SU-DHL-6 (cell line): ENCODE data around the gene HOXD9.
A peak's percentile ranks its signal among the peaks of the same experiment; 100 is the strongest.

ENCODE experiments used
- H2AFZ ChIP-seq: fragments of 200-600 bp; sonication (generic); 2 replicates; pipeline ENCODE4 v1.6.1; 2014; ENCODE audit warnings: low read depth, mild to moderate bottlenecking, moderate library complexity, mixed read lengths, antibody characterized with exemption, low read length; ENCODE audit not compliant: severe bottlenecking
- H3F3A ChIP-seq: fragments of 200-600 bp; shearing (Covaris generic); 2 replicates; pipeline ENCODE4 v1.6.0; 2016; ENCODE audit warnings: antibody characterized with exemption, mild to moderate bottlenecking; ENCODE audit not compliant: insufficient read depth
- H3K27ac ChIP-seq: fragments of 200-600 bp; sonication (generic); 2 replicates; pipeline ENCODE4 v1.5.1; 2016; ENCODE audit warnings: low read depth, mild to moderate bottlenecking, low read length, moderate library complexity, mixed read lengths
- H3K27me3 ChIP-seq: fragments of 200-600 bp; sonication (generic), shearing (Covaris generic); 2 replicates; pipeline ENCODE4 v1.6.0; 2014; ENCODE audit warnings: mild to moderate bottlenecking, low read length
- H3K36me3 ChIP-seq: fragments of 200-600 bp; sonication (generic); 2 replicates; pipeline ENCODE4 v1.6.1; 2014; ENCODE audit warnings: mild to moderate bottlenecking, low read length, mixed read lengths
- H3K4me2 ChIP-seq: fragments of 300-600, 200-600 bp; shearing (Covaris generic), sonication (generic); 2 replicates; pipeline ENCODE4 v1.6.0; 2014; ENCODE audit warnings: low read length, low read depth, mild to moderate bottlenecking; ENCODE audit not compliant: poor library complexity, severe bottlenecking
- H3K4me3 ChIP-seq: fragments of 200-600 bp; sonication (generic); 2 replicates; pipeline ENCODE4 v1.5.1; 2014; ENCODE audit warnings: antibody characterized with exemption, low read length, mild to moderate bottlenecking, mixed read lengths; ENCODE audit not compliant: insufficient read depth, poor library complexity, severe bottlenecking
- H3K79me2 ChIP-seq: fragments of 200-600 bp; sonication (generic); 2 replicates; pipeline ENCODE4 v1.6.1; 2014; ENCODE audit warnings: mild to moderate bottlenecking, low read length, moderate library complexity; ENCODE audit not compliant: insufficient read depth
- H3K9ac ChIP-seq: fragments of 200-600 bp; sonication (generic); 2 replicates; pipeline ENCODE4 v1.7.0; 2014; ENCODE audit warnings: mild to moderate bottlenecking, low read length
- H3K9me2 ChIP-seq: fragments of 200-600 bp; sonication (generic); replicated peaks from 2 replicates; pipeline ENCODE4 v1.6.1; 2014; ENCODE audit warnings: low read length; ENCODE audit not compliant: insufficient read depth
- H3K9me3 ChIP-seq: fragments of 200-600 bp; sonication (generic); 2 replicates; pipeline ENCODE4 v1.6.1; 2014; ENCODE audit warnings: low read length, mixed read lengths; ENCODE audit not compliant: insufficient read depth
- H4K20me1 ChIP-seq: fragments of 200-600 bp; sonication (generic); 2 replicates; pipeline ENCODE4 v1.6.1; 2014; ENCODE audit warnings: low read depth, mild to moderate bottlenecking, antibody characterized with exemption, low read length, moderate library complexity, mixed read lengths
- CTCF ChIP-seq: fragments of 200-600 bp; sonication (generic); IDR thresholded peaks from one replicate; pipeline ENCODE4 v1.5.1; 2017; ENCODE audit warnings: antibody characterized with exemption, mild to moderate bottlenecking, low read length, moderate library complexity; ENCODE audit not compliant: insufficient read depth, poor library complexity, severe bottlenecking
- EZH2phosphoT487 ChIP-seq: fragments of 200-600 bp; sonication (generic), shearing (Covaris generic); conservative IDR thresholded peaks from 2 replicates; pipeline ENCODE4 v1.6.1; 2018; ENCODE audit warnings: mild to moderate bottlenecking, antibody characterized with exemption, low read length, moderate library complexity, mixed read lengths

Gene HOXD9

GRCh38 chr2:176084611-176085119, 37.9 kb upstream of the HOXD9 start:
- no peak overlapping the region for H3K4me2 ChIP-seq
- no peaks in the 10 kb centered on the region for H3K9me2 ChIP-seq
- no peak overlapping the region for H3K4me3 ChIP-seq
- no peak overlapping the region for H2AFZ ChIP-seq
- TF ChIP-seq CTCF, result no peak
- TF ChIP-seq EZH2phosphoT487, result no peak
- no peaks in the 10 kb centered on the region for H3K27me3 ChIP-seq
- H4K20me1 ChIP-seq, result no peaks in the 10 kb centered on the region
- H3K9me3 ChIP-seq, result no peaks in the 10 kb centered on the region
- no peak overlapping the region for H3K27ac ChIP-seq
- H3F3A ChIP-seq, result no peaks in the 10 kb centered on the region
- H3K9ac ChIP-seq, result no peak overlapping the region
- no peaks in the 10 kb centered on the region for H3K36me3 ChIP-seq
- H3K79me2 ChIP-seq, result no peaks in the 10 kb centered on the region

DNA sequence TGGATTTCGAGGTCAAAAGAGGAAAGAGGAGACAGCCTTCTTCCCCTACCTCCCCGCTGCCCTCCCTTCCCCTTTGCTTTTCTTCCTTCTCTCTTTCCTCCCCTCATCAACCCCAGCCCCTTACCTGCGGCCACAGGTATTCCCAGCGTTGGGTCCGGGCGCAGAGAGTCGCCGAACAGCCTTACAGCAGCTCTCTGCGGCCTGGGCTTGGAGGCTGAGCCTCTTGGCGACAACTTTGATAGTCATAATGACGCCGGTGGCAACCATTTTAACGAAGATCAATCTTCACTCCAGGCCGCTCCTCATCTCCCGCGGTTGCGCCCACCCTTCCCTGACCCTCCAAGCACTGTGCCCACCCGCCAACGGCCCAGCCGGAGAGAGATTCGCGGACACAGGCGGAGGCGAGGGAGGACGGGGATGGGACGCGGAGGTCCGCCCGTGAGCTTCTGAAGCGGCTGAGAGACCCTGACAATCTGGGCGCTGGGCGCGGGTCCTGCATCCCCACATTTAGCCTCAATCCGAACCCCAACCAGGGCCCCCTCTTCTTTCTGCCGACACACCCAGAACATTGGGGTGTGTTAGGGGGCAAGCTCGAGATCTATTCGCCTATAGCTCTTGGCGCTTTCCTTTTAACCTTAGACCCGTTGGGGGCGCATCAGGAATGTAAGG, 37.3 kb upstream of the HOXD9 start:
- Histone ChIP-seq H3K27me3 (no peaks in the 10 kb centered on the region), H3K9me2 (no peaks in the 10 kb centered on the region), H3K36me3 (no peaks in the 10 kb centered on the region), H3K27ac (no peak overlapping the region), H3K9me3 (no peaks in the 10 kb centered on the region), H3K4me3 (no peak overlapping the region), H4K20me1 (no peaks in the 10 kb centered on the region), H3K79me2 (no peaks in the 10 kb centered on the region), H3F3A (no peaks in the 10 kb centered on the region), H3K9ac (no peak overlapping the region), H2AFZ (no peak overlapping the region), H3K4me2 (no peak overlapping the region)
- TF ChIP-seq CTCF, result no peak
- TF ChIP-seq EZH2phosphoT487, result no peak

- Histone ChIP-seq H3K4me2 (no peak overlapping the region), H3K79me2 (no peaks in the 10 kb centered on the region), H3F3A (no peaks in the 10 kb centered on the region), H3K36me3 (no peaks in the 10 kb centered on the region), H2AFZ (no peak overlapping the region), H3K27me3 (no peaks in the 10 kb centered on the region), H3K9me3 (no peaks in the 10 kb centered on the region), H3K4me3 (no peak overlapping the region), H3K9me2 (no peaks in the 10 kb centered on the region), H4K20me1 (no peaks in the 10 kb centered on the region), H3K9ac (no peak overlapping the region), H3K27ac (no peak overlapping the region)
- TF ChIP-seq EZH2phosphoT487 (no peak), CTCF (peak; percentile 16)
Observed at GRCh38 chr2:176085861-176086771, 36.4 kb upstream of the HOXD9 start.
